ENCODE results near the gene DNAJB8.

DNAJB8 gene

DNA sequence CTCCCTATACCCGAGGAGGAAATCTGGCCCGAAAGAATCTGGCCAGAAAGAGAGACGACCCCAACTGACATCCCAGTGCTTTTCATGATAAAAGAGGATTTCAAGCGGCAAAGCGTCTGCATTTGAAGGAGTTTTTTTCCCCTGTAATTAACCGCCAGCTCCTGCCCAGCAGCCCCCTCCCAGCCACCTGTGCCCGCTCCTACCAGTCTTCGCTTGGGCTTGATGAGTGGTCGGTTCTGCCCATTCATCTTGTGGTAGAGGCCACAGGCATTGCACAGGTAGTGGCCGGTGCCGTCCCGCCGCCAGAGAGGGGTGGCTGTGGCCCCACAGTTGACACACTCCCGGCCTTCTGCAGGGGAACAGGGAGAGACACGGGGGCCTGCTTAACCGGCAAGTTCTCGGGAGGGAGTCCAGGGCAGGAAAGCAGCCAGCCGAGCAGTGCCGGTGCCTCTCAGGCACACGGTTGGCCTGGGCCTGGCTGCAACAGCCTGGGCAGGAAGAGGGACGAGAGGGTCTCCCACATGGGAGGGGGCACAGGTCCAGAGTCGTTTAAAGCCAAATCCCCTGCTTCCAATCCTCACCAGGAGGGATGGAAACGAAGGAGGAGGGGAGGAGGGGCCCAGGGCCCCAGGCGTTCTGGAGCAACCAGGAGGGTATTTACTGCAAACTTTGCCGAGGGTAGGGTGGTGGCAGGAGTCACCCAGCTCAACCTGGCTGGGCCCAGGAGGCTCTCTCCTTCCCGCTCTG lies 17.1 kb upstream of the DNAJB8 start:
- DNase-seq (ENCODE audit: low read depth in 2 of 2), result no peak

DNA sequence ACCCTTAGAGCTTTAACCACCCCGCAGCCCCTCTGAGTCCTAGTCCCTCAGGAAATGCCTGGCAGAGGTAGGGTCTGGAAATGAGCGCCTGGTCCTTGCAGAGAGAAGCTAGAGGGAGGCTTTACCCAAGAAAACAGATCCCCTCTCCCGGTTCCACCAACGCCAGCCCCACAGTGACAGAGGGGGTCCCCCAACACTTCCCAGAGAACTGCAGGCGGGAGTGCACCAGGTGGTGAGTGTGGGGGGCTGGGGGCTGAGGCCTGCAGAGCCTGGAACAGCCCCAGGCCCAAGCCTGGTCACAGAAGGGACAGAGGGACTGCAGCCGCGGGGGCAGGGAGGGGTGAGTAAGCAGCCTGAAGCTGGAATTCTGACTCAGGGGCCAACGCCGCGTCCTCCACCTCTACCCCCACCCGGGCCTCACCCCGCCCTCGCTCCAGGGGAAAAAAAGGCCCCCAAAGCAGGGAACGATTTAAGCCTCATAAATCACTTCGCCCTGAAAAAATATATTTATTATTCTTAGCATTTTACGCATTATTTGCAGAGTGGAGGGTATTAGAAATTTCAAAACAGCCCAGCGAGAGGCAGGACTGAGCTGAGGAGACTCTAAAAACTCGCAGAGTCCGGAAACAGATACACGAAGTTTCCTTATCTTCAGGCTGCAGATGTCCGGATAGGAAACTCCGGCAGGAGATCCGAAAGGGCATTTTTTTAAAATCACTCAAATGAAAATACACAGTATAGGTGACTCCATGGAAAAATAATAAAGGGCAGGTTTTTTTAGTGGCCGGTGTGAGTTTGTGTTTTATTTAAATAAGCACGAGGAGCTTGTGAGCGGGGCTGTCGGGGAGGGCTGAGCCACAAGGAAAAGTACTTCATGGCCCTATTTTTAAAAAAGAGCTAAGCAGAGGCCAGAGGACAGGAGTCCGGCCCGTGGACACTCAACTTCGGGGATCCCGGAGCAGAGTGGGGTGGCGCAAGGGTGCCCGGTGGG lies 16.3 kb upstream of the DNAJB8 start:
- no peak for DNase-seq (ENCODE audit: low read depth in 2 of 2)

DNA sequence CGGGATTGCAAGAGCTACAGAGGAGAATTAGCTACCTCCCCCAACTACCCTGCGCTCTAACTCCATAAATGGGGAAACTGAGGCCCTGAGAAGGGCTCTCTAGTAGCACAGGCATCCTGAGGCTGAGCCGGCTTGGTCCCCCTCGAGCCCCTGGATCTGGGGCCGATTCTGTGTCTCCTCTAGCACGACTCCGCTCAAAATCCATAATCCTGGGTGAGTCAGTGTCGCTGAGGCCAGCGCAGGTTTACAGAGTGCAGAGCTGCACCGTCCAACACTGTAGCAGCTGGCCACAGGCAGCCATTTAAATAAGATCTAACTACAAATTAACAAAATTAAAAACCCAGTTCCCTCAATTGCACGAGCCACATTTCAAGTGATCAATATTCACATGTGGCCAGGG lies 15.5 kb upstream of the DNAJB8 start:
- no peak for DNase-seq (ENCODE audit: low read depth in 2 of 2)

DNA sequence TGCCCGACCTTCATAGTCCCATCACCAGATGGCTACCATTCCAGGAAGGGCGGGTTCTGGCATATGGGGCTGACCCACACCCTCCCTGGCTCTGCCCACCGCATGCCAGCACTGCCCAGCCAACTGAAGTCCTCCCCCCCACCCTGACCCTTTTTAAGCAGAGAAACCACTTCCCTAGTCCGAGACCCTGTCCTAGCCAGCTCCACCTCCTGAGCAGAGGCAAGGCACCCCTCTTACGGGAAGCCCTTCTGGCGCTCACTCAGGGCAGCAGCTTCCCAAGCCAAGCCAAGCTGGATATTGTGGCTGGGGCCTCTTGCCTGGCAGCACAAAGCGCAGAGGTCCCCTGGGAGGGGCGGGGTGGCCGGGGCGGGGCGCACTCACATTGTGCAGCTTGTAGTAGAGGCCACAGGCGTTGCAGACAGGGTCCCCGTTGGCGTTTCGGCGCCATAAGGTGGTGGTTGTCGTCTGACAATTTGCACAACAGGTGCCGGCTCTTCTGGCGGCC lies 14.8 kb upstream of the DNAJB8 start:
- no peak for DNase-seq (ENCODE audit: low read depth in 2 of 2)

DNA sequence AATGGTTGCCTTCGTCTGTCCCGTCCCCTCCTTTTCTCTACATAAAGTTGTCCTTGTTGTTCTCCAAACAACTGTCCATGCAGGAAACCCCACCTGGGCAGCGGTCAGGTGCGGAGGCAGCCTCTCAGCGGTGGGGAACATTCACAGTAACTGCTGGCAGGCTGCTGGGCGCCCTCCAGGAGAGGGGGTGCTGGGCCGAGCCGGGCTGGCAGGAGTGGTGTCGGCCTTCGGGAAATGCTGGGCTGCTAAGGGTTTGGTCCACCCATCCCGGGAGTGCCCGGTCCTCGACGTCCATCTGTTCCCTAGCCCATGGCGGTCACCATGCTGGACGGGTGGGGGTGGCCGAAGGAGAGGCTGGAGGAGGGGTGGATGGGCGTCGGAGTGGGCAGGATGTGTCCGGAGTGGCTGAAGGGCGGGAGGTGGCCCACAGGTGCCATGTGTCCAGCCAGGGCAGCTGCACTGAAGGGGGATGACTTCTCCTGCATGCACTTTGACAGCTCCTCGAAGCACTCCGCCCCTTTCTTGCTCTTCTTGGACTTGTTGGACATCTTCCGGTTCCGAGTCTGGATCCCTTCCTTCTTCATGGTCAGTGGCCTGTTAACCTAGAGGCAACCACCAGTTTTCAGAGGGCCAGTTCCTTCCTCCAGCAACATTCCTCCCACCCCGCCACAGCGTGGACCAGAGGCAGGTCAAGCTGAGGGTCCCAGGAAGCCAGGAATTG lies 14.2 kb upstream of the DNAJB8 start:
- DNase-seq (ENCODE audit: low read depth in 2 of 2), result no peak

DNA sequence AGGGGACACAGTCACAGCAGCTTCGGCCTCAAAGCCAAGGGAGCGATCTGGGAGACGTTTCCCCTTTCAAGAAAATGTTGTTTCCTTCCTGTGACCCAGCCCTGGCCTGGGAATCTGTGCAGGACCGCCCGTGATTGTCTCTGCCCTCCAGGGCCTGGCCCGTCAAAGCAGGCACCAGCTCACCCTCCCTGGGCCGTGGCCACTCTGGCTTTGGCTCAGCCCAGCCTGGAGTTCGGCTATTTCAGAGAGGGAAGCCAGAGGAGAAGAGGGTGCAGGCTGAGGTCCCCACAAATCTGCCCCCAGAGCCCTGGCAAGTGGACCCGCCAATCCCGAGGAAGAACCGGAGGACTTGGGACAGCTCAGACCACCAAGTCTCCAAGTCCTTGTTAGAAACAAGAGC lies 13.6 kb upstream of the DNAJB8 start:
- DNase-seq (ENCODE audit: low read depth in 2 of 2), result no peak

DNA sequence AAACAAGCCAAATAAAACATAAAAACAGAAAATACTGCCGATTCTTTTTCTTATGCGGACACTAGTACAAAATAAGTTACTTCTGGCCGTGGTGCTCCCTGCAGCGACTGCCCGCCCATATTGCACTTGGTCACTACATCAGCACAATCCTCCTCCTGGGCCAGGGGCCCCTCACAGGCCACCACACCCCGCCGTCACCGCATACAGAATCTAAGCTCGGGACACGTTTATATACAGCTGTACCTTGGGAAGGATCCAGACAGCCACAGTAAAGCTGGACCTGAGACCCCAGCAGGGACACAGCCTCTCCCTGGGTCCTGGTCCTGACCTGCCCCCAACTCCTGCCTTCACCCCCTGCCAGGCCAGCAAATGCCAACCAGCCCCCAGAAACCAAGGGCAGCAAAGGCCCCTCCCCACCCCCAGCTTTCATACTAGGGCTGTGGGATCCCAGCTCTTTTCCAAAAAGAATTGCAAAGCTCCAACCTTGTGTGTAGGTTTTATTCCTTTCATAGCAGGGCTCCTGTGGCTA lies 12.9 kb upstream of the DNAJB8 start:
- DNase-seq (ENCODE audit: low read depth in 2 of 2), result no peak

DNA sequence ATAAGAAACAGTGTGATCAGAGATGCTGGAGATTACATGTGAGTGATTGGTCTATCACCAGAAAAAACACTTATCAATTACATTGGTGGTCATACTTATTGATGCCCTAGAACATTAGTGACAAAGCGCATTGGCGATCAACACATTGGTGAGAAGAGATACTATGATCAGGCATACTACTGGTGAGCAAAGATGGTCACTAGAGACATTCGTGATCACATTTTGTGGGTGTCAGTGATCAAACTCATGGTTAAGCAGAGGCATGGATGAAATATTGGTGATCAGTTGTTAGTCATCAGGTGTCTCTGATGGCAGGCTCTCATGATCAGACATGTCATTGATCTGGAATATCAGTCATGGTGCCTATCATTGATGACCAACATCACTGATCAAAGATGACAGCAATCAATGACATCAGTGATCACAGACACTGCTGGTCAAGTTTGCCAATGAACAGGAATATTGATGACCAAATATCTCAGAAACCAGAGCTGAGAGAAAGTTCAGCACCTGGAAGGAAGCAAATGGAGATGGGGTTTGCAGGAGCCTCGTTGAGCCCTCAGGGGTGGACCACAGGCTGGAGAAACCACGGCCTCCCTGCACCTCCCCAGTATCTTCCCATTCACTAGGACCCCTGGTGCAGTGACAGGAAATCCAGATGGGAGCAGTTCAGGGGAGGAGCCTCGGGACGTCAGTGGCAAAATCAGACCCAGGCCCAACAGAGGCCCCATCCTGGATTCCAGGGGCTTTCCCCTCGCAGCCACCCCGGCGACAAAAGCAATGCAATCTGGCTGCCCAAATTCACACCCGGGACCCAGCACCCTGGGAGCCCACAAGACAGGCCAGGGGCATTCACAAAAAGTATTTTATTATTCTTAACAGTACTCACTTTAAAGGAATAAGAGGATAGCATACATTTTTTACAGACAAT lies 12.2 kb upstream of the DNAJB8 start:
- no peak for DNase-seq (ENCODE audit: low read depth in 2 of 2)

DNA sequence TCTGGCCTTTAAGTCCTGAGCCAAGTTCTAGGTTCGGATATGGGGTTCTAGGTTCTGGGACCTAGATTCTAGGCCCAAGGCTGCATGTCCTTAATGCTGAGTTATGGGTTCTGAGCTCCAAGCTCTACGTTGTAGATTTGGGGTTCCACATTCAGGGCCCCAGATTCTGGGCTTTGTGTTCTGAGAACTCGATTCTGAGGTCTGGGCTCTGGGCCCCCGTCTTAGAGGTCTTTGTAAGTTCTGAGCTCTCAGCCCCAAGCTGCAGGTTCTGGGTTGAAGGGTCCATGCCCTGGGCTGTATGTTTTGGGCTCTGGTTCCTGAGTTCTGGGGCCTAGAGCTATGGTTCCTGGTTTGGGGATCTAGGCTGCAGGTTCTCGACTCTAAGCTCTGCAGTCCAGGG lies 10.0 kb upstream of the DNAJB8 start:
- no peak for DNase-seq (ENCODE audit: low read depth in 2 of 2)

DNA sequence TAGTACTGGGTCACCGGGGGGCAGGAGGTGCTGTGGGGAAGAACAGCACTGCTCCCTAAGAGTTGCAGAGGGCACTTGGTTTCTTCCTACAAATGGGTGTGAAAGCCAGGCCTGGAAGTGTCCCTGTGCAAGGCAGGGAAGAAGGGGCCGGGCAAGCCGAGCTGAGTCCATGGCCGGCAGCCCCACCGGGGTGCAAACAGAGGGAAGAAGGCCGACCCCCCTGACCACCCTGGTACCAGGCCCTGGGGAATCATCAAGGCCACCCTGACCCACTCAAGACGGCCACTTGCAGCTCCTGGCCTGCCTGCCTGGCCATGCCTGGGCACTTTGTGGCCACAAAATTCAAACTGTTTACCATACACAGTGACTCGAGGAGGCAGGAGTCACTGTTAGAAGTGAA lies 8.7 kb upstream of the DNAJB8 start:
- DNase-seq (ENCODE audit: low read depth in 2 of 2), result no peak

DNA sequence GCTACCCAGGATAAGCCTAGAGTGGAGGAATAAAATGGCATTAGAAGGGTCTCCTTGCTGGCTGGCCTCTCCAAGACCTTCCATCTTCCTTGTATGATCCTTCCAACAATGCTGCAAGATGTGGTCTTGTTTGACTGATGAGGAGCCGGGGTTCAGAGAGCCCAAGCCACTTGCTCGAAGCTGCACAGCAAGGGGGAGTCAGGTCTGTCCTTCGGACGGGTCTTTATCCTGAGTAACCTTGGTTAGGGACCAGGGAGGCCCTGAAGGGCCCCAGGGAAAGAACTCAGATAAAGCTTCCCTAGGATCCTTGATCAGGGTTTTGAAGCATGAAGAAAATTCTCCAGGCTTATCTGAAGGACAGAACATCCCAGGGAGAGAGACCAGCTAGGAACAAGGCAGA lies 7.0 kb upstream of the DNAJB8 start:
- DNase-seq (ENCODE audit: low read depth in 2 of 2), result no peak

DNA sequence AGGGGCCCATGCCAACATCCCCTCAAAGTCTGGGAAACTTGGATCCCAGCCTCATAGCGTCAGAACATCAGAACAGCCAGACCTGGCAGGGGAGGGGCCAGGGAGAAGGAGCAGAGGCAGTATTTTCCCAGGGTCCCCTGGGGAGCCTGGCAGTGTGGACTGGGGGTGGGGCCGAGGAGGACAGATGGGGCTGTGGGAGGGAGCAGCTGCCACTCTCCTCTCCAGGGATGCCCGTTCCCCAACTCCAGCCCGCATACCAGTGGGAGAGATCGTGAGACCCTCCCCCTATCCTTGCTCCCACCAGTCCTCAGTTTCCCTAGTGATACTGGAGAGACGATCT lies 6.5 kb upstream of the DNAJB8 start:
- DNase-seq (ENCODE audit: low read depth in 2 of 2), result no peak

DNA sequence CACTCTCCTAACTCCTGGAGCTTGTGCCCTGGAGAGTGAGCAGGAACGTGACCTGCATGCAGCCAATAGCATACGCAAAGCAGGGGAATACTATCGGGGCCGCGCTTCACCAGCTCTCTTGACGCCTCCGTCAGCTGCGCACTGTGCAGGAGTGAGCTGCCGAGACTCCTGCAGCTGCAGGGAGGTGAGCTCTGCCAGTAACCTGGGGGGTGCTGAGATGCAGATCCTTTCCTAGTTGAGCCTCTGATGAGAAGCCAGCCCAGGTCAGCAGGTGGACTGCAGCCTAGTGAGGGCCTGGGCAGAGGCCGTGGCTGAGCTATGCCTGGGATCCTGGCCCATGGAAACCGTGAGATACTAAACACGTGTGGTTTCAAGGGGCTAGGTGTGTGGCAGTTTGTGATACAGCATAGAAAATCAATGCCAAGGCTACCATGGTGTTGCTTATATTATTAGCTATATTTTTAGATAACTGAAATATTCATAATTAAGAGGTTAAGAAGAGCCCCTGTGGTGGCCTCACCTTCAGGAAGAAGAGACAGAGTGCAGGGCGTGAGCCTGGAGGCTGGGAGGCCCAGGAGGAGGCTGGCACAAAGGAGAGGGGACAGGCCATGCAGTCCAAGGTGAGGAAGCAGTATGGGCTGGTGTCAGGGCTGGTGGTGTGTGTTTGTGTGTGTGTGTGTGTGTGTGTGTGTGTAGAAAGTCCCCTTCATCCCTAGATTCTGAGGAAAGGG lies 5.9 kb upstream of the DNAJB8 start:
- no peak for DNase-seq (ENCODE audit: low read depth in 2 of 2)

DNA sequence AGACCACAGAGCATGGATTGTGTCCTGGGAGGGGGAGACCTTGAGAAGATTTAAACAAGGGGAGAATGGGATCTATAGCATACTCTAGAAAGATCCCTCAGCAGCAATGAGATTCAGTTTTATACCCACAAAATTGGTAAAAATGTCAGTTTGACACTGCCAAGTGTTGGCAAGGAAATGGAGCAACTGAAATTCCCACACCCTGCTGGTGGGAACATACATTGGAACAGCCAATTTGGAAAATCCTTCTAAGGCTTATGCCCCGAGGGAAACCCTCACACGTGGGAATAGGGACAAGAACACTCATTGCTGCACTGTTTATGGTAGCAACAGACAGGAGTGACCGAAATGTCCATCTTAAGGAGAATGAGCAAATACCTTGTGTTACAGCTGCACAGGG lies 5.0 kb upstream of the DNAJB8 start:
- DNase-seq (ENCODE audit: low read depth in 2 of 2), result no peak

DNA sequence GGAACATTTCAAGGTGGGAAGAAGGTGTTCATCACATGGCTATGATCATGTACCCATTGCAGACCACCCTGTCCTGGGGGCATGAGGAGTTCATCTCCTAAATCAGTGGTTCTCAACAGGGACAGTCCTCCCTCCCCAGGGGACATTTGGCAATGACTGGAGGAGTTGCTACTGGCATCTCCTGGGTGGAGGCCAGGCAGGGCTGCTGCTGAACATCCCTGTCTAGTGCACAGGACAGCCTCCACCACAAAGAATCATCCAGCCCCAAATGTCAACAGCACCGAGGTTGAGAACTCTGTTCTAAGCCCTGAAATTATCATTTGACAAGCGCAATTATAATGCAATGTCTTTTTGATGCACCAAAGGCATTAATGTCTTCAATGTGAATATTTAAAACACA lies 4.4 kb upstream of the DNAJB8 start:
- no peak for DNase-seq (ENCODE audit: low read depth in 2 of 2)

DNA sequence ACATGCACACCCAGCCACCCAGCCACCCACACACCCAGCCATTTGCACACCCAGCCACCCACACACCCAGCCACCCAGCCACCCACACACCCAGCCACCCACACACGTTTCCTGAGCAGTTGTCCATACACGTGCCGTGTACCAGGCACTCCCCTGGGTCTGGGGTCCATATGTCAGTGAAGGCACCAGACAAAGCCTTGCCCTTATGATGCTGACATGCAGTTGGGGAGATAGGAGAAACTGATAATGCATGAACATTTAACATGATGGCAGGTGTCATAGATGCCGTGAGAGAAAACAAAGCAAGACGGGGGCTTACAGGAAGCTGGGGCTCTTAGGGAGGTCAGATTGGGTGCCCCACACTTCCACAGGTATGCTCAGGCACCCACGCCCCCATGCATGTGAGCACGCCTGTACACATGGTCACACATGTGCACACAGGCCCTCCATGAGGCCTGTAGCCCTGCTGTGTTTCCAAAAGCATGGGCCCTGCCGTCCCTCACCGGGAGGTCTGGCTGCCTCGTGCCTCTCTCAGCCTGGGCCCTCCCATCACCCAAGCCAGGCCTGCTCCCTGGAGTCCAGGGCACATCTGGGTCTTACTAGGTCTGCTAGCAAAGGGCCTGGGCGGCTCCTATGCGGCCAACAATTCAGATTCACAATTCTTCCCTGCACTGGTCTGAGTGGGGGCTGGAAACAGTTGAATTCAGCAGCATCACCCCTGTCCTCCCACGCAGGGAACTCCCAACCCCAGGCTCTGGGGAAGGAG lies 3.6 kb upstream of the DNAJB8 start:
- no peak for DNase-seq (ENCODE audit: low read depth in 2 of 2)

DNA sequence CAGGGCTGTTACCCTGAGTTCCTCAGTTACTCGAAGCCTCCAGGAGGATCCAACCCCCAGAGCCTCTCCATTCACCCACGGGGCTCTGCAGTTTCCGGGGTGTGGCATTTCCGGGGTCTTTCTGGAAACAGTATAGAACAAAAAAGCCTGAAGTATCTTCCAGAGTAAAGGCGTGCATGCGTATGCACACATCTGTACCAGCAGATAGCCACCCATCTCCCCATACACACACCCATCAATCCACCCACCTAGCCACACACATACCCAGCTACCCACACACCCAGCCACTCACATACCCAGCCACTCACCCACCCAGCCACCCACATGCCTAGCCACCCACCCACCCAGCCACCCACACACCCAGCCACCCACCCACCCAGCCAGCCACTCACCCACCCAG lies 2.9 kb upstream of the DNAJB8 start:
- no peak for DNase-seq (ENCODE audit: low read depth in 2 of 2)

DNA sequence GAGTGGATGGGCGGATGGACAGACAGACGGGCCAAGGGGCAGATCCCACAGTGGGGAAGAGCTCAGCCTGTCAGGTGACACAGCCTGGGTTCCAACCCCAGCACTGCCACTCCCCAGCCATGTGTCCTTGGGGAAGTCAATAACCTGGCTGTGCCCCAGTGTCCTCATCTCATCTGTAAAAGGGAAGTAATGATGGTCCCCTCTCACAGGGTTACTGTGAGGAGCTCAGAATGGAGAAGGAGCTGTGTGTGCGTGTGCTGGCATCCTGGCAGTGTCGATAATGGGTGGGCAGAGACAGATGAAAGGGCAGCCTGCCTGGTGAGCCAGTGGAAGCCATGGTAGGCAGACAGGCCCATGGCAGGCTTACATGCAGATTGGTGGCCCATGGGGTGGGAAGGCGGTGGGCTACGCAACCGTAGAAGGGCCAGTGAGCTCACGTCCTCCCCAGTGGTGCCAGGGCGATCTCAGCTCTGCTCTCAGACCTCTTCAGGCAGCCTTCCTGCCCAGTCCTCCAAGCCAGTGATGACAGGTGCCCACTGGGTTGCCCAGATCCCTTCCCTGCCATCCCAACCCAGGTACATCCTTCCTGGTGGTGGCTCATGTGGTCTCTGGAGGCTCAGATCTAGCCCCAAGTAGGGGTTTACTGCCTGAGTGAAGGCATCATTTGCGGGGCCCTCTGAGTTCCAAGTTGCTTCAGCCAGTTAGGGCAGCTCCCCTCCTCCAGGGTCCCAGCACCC lies 2.3 kb upstream of the DNAJB8 start:
- no peak for DNase-seq (ENCODE audit: low read depth in 2 of 2)

DNA sequence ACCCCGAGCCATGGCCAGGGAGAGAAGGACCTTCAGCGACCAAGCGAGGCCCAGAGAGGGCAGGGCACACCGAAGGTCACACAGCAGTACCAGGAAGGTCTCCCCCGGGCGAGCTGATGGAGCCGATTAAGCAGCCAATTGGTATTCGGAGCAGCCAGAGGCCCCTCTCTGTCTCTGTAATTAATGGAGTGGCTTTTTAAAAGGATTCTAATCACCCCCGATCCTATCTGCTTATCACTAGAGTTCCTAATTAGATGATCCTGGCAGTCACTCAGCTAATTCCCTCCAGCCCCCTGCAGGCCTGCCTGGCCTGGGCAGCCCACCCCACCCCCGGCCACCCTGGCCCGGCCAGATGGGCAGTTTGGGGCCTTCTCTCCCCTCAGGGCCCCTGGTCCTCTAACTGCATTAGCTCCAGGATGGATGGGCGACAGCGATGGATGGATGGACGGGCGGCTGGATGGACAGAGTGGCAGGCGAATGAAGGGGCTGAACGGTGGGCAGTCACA lies 1.6 kb upstream of the DNAJB8 start:
- no peak for DNase-seq (ENCODE audit: low read depth in 2 of 2)

Measured in stimulated activated CD8-positive, alpha-beta memory T cell treated with anti-CD3 and anti-CD28 coated beads, Interleukin-7, amount 100 ng/mL, for 4 hours (primary cell).